WTC11 (cell line): ENCODE measurements around the gene CCDC89. TPM values are rescaled to one million over a fixed set of nuclear protein-coding genes. Genes with fewer than 3 reads are reported as not detected.

Experiments
- ATAC-seq: fragments of 200-7000 bp; cut with Tn5 transposase; 2 replicates; pipeline ENCODE4 v1.10.0; 2021; ENCODE audit warnings: mild to moderate bottlenecking, moderate library complexity
- CTCF ChIA-PET: fragments of 300-600 bp; sonication (Branson Sonifier 250); formaldehyde crosslinking; loops from one replicate; lab custom pipeline; 2021; ENCODE audit warnings: antibody characterized with exemption; lab: Charles Lee
- POLR2A ChIA-PET: fragments of 350-600 bp; sonication (Branson Sonifier 250); formaldehyde crosslinking; loops from one replicate; lab custom pipeline; 2021; ENCODE audit warnings: antibody characterized with exemption; lab: Charles Lee
- DNase-seq: peaks from one replicate; pipeline ENCODE4 v3.0.0; 2021; ENCODE audit warnings: low spot score
- H3K27ac Mint-ChIP-seq: 2 replicates; pipeline ENCODE4 v1.8.0; 2021; ENCODE audit warnings: mixed read lengths
- H3K27me3 Mint-ChIP-seq: 2 replicates; pipeline ENCODE4 v1.8.0; 2021; ENCODE audit warnings: low read depth, mild to moderate bottlenecking, moderate library complexity, mixed read lengths
- H3K36me3 Mint-ChIP-seq: 2 replicates; pipeline ENCODE4 v1.8.0; 2021; ENCODE audit warnings: mixed read lengths
- H3K4me1 Mint-ChIP-seq: 2 replicates; pipeline ENCODE4 v1.8.0; 2022; ENCODE audit warnings: mixed read lengths
- H3K4me3 Mint-ChIP-seq: 2 replicates; pipeline ENCODE4 v1.8.0; 2021; ENCODE audit warnings: mild to moderate bottlenecking, moderate library complexity, mixed read lengths
- H3K9me3 Mint-ChIP-seq: 2 replicates; pipeline ENCODE4 v1.8.0; 2021; ENCODE audit warnings: mixed read lengths
- ATF1 ChIP-seq: sonication (generic); formaldehyde crosslinking; IDR thresholded peaks from 2 replicates; pipeline ENCODE4 v1.8.1; 2023; ENCODE audit warnings: mild to moderate bottlenecking, moderate library complexity, missing genetic modification reagents
- ATF6 ChIP-seq: sonication (generic); formaldehyde crosslinking; IDR thresholded peaks from 2 replicates; pipeline ENCODE4 v1.8.1; 2023; ENCODE audit warnings: mild to moderate bottlenecking, missing genetic modification reagents
- E2F1 ChIP-seq: sonication (generic); formaldehyde crosslinking; IDR thresholded peaks from 2 replicates; pipeline ENCODE4 v1.8.0; 2022; ENCODE audit warnings: mild to moderate bottlenecking, missing genetic modification reagents
- FOXP4 ChIP-seq: sonication (generic); formaldehyde crosslinking; IDR thresholded peaks from 2 replicates; pipeline ENCODE4 v1.8.0; 2022; ENCODE audit warnings: mild to moderate bottlenecking, missing genetic modification reagents
- IRF2 ChIP-seq: sonication (generic); formaldehyde crosslinking; IDR thresholded peaks from 2 replicates; pipeline ENCODE4 v1.8.0; 2022; ENCODE audit warnings: low read depth, missing genetic modification reagents, borderline replicate concordance
- KAT7 ChIP-seq: sonication (generic); formaldehyde crosslinking; IDR thresholded peaks from 2 replicates; pipeline ENCODE4 v1.8.1; 2023; ENCODE audit warnings: missing genetic modification reagents, mild to moderate bottlenecking, borderline replicate concordance
- NFE2L1 ChIP-seq: sonication (generic); formaldehyde crosslinking; IDR thresholded peaks from 2 replicates; pipeline ENCODE4 v1.8.1; 2023; ENCODE audit warnings: missing genetic modification reagents
- SMAD4 ChIP-seq: sonication (generic); formaldehyde crosslinking; IDR thresholded peaks from 2 replicates; pipeline ENCODE4 v1.8.0; 2022; ENCODE audit warnings: mild to moderate bottlenecking, missing genetic modification reagents
- USF1 ChIP-seq: sonication (generic); formaldehyde crosslinking; IDR thresholded peaks from 2 replicates; pipeline ENCODE4 v1.8.0; 2022; ENCODE audit warnings: mild to moderate bottlenecking, missing genetic modification reagents
- ZBTB21 ChIP-seq: sonication (generic); formaldehyde crosslinking; IDR thresholded peaks from 2 replicates; pipeline ENCODE4 v1.8.1; 2023; ENCODE audit warnings: mild to moderate bottlenecking, missing genetic modification reagents, borderline replicate concordance
- ZSCAN18 ChIP-seq: fragments of 250-450 bp; sonication (Bioruptor Pico); IDR thresholded peaks from 2 replicates; pipeline ENCODE4 v2.1.2; 2022; ENCODE audit warnings: mild to moderate bottlenecking, moderate library complexity
- total RNA-seq: library from RNA; stranded (reverse); gene quantifications from 3 replicates; pipeline ENCODE4 v1.2.3, GENCODE V29; 2021

CCDC89 gene
- total RNA-seq, 1 experiment from 2014 or later, result not detected

- TF ChIP-seq USF1, result no peak
- TF ChIP-seq KAT7 (CRISPR knock-in tag), result no peak
- no peak for TF ChIP-seq ZBTB21 (CRISPR knock-in tag)
- TF ChIP-seq IRF2 (CRISPR knock-in tag), result no peak
- no peak for TF ChIP-seq ATF6 (CRISPR knock-in tag)
Measured at GRCh38 chr11:85643191-85643614, 42.8 kb downstream of the CCDC89 start (continued).

GRCh38 chr11:85634747-85635146 is 51.2 kb downstream of the CCDC89 start:
- CTCF ChIA-PET, result no interaction called here
- TF ChIP-seq FOXP4 (CRISPR knock-in tag) (no peak), SMAD4 (CRISPR knock-in tag) (no peak), ATF1 (CRISPR knock-in tag) (no peak), E2F1 (CRISPR knock-in tag) (no peak), NFE2L1 (CRISPR knock-in tag) (no peak), ZSCAN18 (no peak), USF1 (no peak)
- TF ChIP-seq, all 79 proteins: peak for 0
- no peak overlapping the region for H3K4me3 Mint-ChIP-seq

More at GRCh38 chr11:85634747-85635146, 51.2 kb downstream of the CCDC89 start:
- POLR2A ChIA-PET, result no interaction called here
- H3K27ac Mint-ChIP-seq, result no peak overlapping the region
- peaks cover 3% of the 10 kb centered on the region; the same call in 1 of the 2 replicates for H3K4me1 Mint-ChIP-seq
- H3K36me3 Mint-ChIP-seq, result peaks cover 33% of the 10 kb centered on the region
- H3K9me3 Mint-ChIP-seq, result no peaks in the 10 kb centered on the region
- no peak for DNase-seq
- no peaks in the 10 kb centered on the region for H3K27me3 Mint-ChIP-seq
- ATAC-seq, result no peak

Other genes starting within 250 kb of the CCDC89 start
- 12.9 to 17.5 TPM (median 15.2 TPM) in 3 replicates for gene DLG2, start 58.9 kb downstream of the CCDC89 start, total RNA-seq
- 52.8 to 65.8 TPM (median 63.8 TPM) in 3 replicates for gene TMEM126B, start 57.6 kb downstream of the CCDC89 start, total RNA-seq
- 34.6 to 37.2 TPM (median 36.9 TPM) in 3 replicates for gene TMEM126A, start 38.2 kb downstream of the CCDC89 start, total RNA-seq
- 46.9 to 54.6 TPM (median 48.6 TPM) in 3 replicates for gene CREBZF, start 21.1 kb downstream of the CCDC89 start, total RNA-seq
- 4.3 to 7.1 TPM (median 6.5 TPM) in 3 replicates for gene SYTL2, start 124.9 kb upstream of the CCDC89 start, total RNA-seq
- gene CCDC83, start 169.2 kb upstream of the CCDC89 start, total RNA-seq, result not detected in 3 replicates